Left lung (tissue), 10 donors: ENCODE data around the gene FAM111A. TPM values are rescaled to one million over a fixed set of nuclear protein-coding genes. Genes with fewer than 3 reads are reported as not detected.

ENCODE experiments used
- ATAC-seq: fragments of 200-7000 bp; cut with Tn5 transposase; one replicate; pipeline ENCODE4 v1.9.1; 2020; ENCODE audit warnings: moderate library complexity
- DNase-seq, 4 donors: peaks; one replicate each; pipeline ENCODE4 v3.0.0-alpha.2; 2013 to 2020
- H3K27ac ChIP-seq, 2 donors: fragments of 200-600 bp; sonication (generic) in 1 of 2; one replicate each; pipeline versions ENCODE4 v1.5.0 to v1.8.0; 2020 to 2021
- H3K27me3 ChIP-seq, 2 donors: fragments of 200-600 bp; sonication (generic) in 1 of 2; one replicate each; pipeline versions ENCODE4 v1.5.0 to v1.8.0; 2020 to 2021
- H3K36me3 ChIP-seq, 2 donors: fragments of 200-600 bp; sonication (generic) in 1 of 2; one replicate each; pipeline versions ENCODE4 v1.5.0 to v1.8.0; 2020 to 2021
- H3K4me1 ChIP-seq, 2 donors: fragments of 200-600 bp; one replicate each; pipeline ENCODE4 v1.8.0; 2021
- H3K4me3 ChIP-seq, 2 donors: fragments of 200-600 bp; sonication (generic) in 1 of 2; one replicate each; pipeline versions ENCODE4 v1.5.0 to v1.8.0; 2020 to 2021; ENCODE audit warnings: mild to moderate bottlenecking in 1 of 2
- H3K9me3 ChIP-seq, 2 donors: fragments of 200-600 bp; sonication (generic) in 1 of 2; one replicate each; pipeline versions ENCODE4 v1.5.0 to v1.8.0; 2020 to 2021
- CTCF ChIP-seq, 2 donors: fragments of 200-600 bp; sonication (generic) in 1 of 2; IDR thresholded peaks; one replicate each; pipeline versions ENCODE4 v1.5.0 to v1.8.0; 2021; ENCODE audit warnings: antibody characterized with exemption in 2 of 2
- intact Hi-C, 2 donors: fragments of 100-400 bp; cut with DNase I; formaldehyde crosslinking; loops; one replicate each; pipeline versions ENCODE4 v1.11.2 to v1.14.2; 2022
- polyA plus RNA-seq, 6 donors: library from polyadenylated mRNA; unstranded; fragments of 120-200 nt; gene quantifications; one replicate each; pipeline ENCODE4 v1.2.1, GENCODE V29; 2013; ENCODE audit not compliant: insufficient read length in 6 of 6
- total RNA-seq, 2 donors: library from RNA; stranded (reverse); fragmentation: NEBNext Ultra II Directional; extraction: Animal tissue kit (Norgen Biotek cat#: 25700); gene quantifications; one replicate each; pipeline ENCODE4 v1.2.1, GENCODE V29; 2021
- donor health status: DM: no; HTN: yes; CAD: no.
- donor health status: DM: no; HTN: no; CAD: no.

Gene FAM111A
- total and polyA plus RNA-seq, 8 donors, result 50.3 to 113 (median 91.7) TPM

DNA sequence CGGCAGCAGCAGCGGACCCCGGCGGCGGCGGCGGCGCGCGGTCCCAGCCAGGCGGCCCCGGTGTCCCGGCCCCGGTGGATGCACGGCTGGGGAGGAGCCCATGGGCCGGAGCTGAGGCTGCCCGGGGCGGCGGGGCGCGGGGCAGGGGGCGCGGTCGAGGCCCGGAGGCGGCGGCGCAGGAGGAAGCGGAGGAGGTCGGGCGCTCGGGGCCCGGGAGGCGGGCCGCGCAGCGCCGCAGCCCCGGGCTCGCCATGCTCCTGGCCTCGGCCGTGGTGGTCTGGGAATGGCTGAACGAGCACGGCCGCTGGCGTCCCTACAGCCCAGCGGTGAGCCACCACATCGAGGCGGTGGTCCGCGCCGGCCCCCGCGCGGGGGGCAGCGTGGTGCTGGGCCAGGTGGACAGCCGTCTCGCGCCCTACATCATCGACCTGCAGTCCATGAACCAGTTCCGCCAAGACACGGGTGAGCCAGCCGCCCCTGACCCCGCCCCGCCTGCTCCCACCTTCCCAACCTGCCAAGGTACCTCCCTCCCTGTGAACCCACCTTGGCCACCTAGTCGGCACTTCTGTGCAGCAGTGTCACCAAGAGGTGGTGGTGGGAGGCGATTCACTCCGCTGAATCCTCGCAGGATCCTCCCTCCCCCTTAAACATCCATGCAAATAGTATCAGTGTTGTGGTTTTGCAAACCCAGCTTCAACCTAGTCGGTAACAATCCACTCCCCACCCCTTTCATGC, 29.9 kb downstream of the FAM111A start:
- no peak for TF ChIP-seq CTCF (IDR thresholded peaks at IDR 0.05)
- intact Hi-C loops, result loop anchor here in 1 of 2 donors (5.0 kb wide), 1 partner anchor 35 kb away; no protein-coding TSS in a partner anchor
- peaks cover 0 to 29% of the 10 kb centered on the region in 2 donors for H3K4me1 ChIP-seq
- no peaks in the 10 kb centered on the region for H3K9me3 ChIP-seq
- ATAC-seq (peak; percentile 2), DNase-seq (peak in 1 of 4 donors; percentile 87)
- peak overlapping the region; percentile 75 to 81 for H3K27ac ChIP-seq
- H3K27me3 ChIP-seq, result peaks cover 0 to 18% of the 10 kb centered on the region in 2 donors
- peak overlapping the region; percentile 59 to 64 for H3K4me3 ChIP-seq
- H3K36me3 ChIP-seq, result no peaks in the 10 kb centered on the region

DNA sequence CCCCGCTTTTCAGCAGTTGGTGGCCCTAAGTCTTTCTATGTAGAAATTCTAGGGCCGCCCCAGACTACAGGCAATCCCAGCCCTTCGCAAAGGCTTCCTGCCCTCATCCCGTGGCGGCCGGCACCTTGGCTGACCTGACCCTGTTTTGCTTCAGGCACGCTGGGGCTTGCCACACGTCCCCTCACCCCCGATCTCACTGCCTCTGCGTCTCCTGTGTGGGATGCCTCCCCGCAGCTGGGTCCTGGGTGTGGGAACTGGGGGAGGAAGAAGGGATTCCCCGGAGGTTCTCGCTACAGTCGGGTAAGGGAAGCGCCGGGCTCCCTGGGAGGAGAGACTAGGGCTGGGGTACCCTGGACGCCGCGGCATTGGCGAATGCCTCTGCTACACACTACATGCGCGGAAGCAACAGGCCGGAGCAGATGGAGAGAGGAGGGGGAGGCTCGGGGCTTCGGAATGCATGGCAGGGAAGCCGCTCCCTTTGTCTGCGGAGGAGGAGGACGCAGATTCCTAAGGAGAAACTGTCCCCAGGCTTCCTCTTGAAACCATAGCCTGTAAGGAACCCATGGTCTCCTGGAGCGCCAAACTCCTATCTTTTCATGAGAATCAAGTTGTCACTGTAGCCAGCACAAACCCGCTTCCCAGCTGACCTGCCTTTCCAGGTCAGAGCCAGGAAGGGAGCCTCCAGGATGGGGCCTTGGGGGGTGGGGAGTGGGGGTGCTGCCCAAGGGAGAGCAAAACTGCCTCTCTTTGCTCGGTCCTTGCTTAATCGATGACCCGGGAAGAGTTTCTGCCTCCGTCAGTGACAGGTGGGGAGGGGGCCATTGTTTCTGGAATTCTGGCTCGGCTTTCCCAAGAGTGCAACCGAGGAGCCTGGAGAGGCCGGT, 30.7 kb downstream of the FAM111A start:
- intact Hi-C loops, result loop anchor here in 1 of 2 donors (5.0 kb wide), 1 partner anchor 34 kb away; no protein-coding TSS in a partner anchor
- TF ChIP-seq CTCF (IDR thresholded peaks at IDR 0.05), result no peak
- peaks cover 0 to 29% of the 10 kb centered on the region in 2 donors for H3K4me1 ChIP-seq
- H3K9me3 ChIP-seq, result no peaks in the 10 kb centered on the region
- H3K4me3 ChIP-seq, result peak overlapping the region; percentile 59 to 64
- no peaks in the 10 kb centered on the region for H3K36me3 ChIP-seq
- ATAC-seq, result peak; percentile 20
- peak overlapping the region; percentile 75 to 81 for H3K27ac ChIP-seq
- peak in 2 of 4 donors; percentile 60 to 87 for DNase-seq
- peaks cover 0 to 18% of the 10 kb centered on the region in 2 donors for H3K27me3 ChIP-seq

DNA sequence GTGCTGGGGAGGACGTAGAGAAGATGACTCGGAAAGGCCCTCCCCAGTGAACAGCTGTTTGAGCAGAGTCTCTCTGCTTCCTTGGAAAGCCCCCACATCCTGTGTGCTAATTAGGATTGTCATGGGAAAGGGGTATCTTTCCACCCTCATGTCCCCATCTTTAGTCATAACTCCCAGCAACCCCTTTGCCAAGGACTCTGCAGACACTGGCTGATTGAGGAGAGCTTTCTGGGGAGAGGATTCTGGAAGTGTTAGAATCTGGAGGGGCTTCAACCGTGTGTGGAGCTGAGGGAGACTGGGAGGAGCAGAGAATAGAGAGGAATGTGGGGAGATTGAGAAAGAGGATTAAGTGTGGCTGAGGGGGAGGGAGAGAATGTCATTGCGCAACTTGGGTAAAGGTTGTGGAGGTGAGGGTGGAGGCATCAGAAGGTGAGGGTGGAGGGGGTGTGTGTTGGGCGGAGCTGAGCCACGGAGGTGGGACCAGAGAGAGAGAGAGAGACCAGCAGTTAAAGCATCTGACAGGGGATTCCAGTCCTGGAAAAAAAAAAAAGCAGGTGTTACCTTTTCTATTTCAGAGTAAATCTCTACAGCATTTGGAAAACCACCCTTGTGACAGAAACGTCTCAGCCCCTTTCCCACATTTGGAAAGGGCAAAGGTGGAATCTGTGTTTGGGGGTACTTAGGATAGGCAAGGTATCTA, 31.5 kb downstream of the FAM111A start:
- TF ChIP-seq CTCF (IDR thresholded peaks at IDR 0.05), result no peak
- Histone ChIP-seq H3K4me1 (peaks cover 3 to 31% of the 10 kb centered on the region in 2 donors), H3K4me3 (peak overlapping the region; percentile 59 to 64), H3K27ac (peak overlapping the region; percentile 75 to 81), H3K27me3 (peaks cover 0 to 18% of the 10 kb centered on the region in 2 donors), H3K36me3 (no peaks in the 10 kb centered on the region), H3K9me3 (no peaks in the 10 kb centered on the region)
- ATAC-seq, result peak; percentile 69
- intact Hi-C loops, result loop anchor here in 1 of 2 donors (5.0 kb wide), 1 partner anchor 33 kb away; no protein-coding TSS in a partner anchor
- DNase-seq, result peak in 3 of 4 donors; percentile 76 to 81 (median 80)

DNA sequence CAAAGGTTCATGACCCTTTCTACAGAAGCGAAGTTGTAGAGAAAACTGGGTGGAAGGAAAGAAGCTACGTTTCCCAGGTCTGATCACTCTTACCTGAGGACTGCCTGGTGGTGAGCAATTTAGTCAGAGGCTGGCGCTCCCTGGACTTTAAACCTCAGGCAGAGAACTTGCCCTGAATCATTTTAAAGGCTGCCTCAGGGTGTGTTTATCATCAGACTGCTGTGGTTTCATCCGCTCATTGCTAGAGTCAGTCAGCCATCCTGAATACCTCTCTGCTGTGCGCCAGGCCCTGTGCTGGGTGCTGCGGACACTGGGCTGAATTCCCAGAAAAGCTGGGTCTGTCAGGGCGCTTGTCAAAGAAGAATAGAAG, 32.0 kb downstream of the FAM111A start:
- Histone ChIP-seq H3K27ac (peak overlapping the region; percentile 57), H3K9me3 (no peaks in the 10 kb centered on the region), H3K27me3 (peaks cover 0 to 18% of the 10 kb centered on the region in 2 donors), H3K4me3 (no peak overlapping the region), H3K4me1 (peaks cover 3 to 31% of the 10 kb centered on the region in 2 donors), H3K36me3 (no peaks in the 10 kb centered on the region)
- DNase-seq (no peak), ATAC-seq (no peak)
- intact Hi-C loops, result loop anchor here in 1 of 2 donors (5.0 kb wide), 1 partner anchor 33 kb away; no protein-coding TSS in a partner anchor
- TF ChIP-seq CTCF (IDR thresholded peaks at IDR 0.05), result no peak
